ENCODE measurements around the gene MGRN1.

- TF ChIP-seq CTCF (IDR thresholded peaks at IDR 0.05) (no peak), EP300 (IDR thresholded peaks at IDR 0.05) (no peak), POLR2A (IDR thresholded peaks at IDR 0.05; ENCODE audit: low read depth) (no peak), POLR2AphosphoS5 (IDR thresholded peaks at IDR 0.05) (no peak)
Measured at GRCh38 chr16:4580250-4580649, 44.4 kb upstream of the MGRN1 start.

Measured in esophagus muscularis mucosa (tissue), 4 donors.